NOMO-1 (cell line): ENCODE measurements around the gene ZNF81.
"Not testable (repeated sequence)": the region's sequence is repeated elsewhere in the genome, so short reads cannot be mapped to it uniquely, and the experiment has no call there.

Experiments
- DNase-seq, 2 experiments: peaks; one replicate each; lab custom pipeline; 2025; ENCODE audit not compliant: unreplicated experiment in 2 of 2; lab: John Stamatoyannopoulos, UW

ZNF81 gene

GRCh38 chrX:47836164-47837072 lies at the start of gene ZNF81:
Gene ZNF81 (plus strand): TSS chrX:47836902. CDS start chrX:47846268, 9,366 bp downstream.
- peak; percentile 42 to 82 for DNase-seq

GRCh38 chrX:47796433-47796906 lies 40.2 kb upstream of the ZNF81 start:
- no peak for DNase-seq

- DNase-seq, result no peak
These were observed 39.6 kb upstream of the ZNF81 start for GRCh38 chrX:47797084-47797483.

GRCh38 chrX:47798861-47799260 lies 37.8 kb upstream of the ZNF81 start:
- no peak for DNase-seq

- no peak for DNase-seq
These were observed 34.1 kb upstream of the ZNF81 start for GRCh38 chrX:47802589-47802988.

- DNase-seq, result not testable (repeated sequence)
These were observed 33.6 kb upstream of the ZNF81 start for GRCh38 chrX:47803103-47803502.

GRCh38 chrX:47804315-47804714 lies 32.4 kb upstream of the ZNF81 start:
- DNase-seq, result no peak

- not testable (repeated sequence) for DNase-seq
These were observed 30.9 kb upstream of the ZNF81 start for GRCh38 chrX:47805844-47806243.

GRCh38 chrX:47806415-47807271 lies 30.1 kb upstream of the ZNF81 start:
- not testable (repeated sequence) for DNase-seq

- not testable (repeated sequence) for DNase-seq
These were observed 29.5 kb upstream of the ZNF81 start for GRCh38 chrX:47807272-47807538.

GRCh38 chrX:47807548-47807947 lies 29.2 kb upstream of the ZNF81 start:
- no peak for DNase-seq

- DNase-seq, result peak in 1 of 2 experiments; percentile 11
These were observed 27.6 kb upstream of the ZNF81 start for GRCh38 chrX:47808904-47809788.

GRCh38 chrX:47814851-47815250 lies 21.9 kb upstream of the ZNF81 start:
- DNase-seq, result no peak

- no peak for DNase-seq
These were observed 20.5 kb upstream of the ZNF81 start for GRCh38 chrX:47815901-47816845.

- no peak for DNase-seq
These were observed 19.3 kb upstream of the ZNF81 start for GRCh38 chrX:47817421-47817820.

GRCh38 chrX:47817897-47818296 lies 18.8 kb upstream of the ZNF81 start:
- no peak for DNase-seq

GRCh38 chrX:47828984-47829383 lies 7.7 kb upstream of the ZNF81 start:
- peak; percentile 8 to 27 for DNase-seq

- peak; percentile 15 to 30 for DNase-seq
These were observed 4.9 kb upstream of the ZNF81 start for GRCh38 chrX:47831788-47832187.

- no peak for DNase-seq
These were observed 1.7 kb downstream of the ZNF81 start for GRCh38 chrX:47838361-47838760.

- DNase-seq, result no peak
These were observed 3.4 kb downstream of the ZNF81 start for GRCh38 chrX:47840111-47840510.
